Uterus (tissue), 4 donors: ENCODE measurements around the gene AP2B1. TPM values are rescaled to one million over a fixed set of nuclear protein-coding genes. Genes with fewer than 3 reads are reported as not detected.

Experiments
- DNase-seq, 2 donors: peaks; one replicate each; pipeline ENCODE4 v3.0.0-alpha.2; 2019 to 2020
- H3K27ac ChIP-seq, 2 donors: fragments of 200-600 bp; sonication (generic); 1 replicate in 1 of 2; 2 replicates in 1 of 2; pipeline ENCODE4 v1.5.1; 2016 to 2018
- H3K27me3 ChIP-seq, 2 donors: fragments of 200-600 bp; sonication (generic); one replicate each; pipeline ENCODE4 v1.5.1; 2018 to 2019; ENCODE audit warnings: control low read depth in 1 of 2
- H3K36me3 ChIP-seq, 2 donors: fragments of 200-600 bp; sonication (generic); one replicate each; pipeline ENCODE4 v1.5.1; 2019; ENCODE audit warnings: control low read depth in 1 of 2
- H3K4me1 ChIP-seq, 2 donors: fragments of 200-600 bp; sonication (generic); one replicate each; pipeline ENCODE4 v1.5.1; 2018 to 2019; ENCODE audit warnings: control low read depth in 1 of 2
- H3K4me3 ChIP-seq, 2 donors: fragments of 200-600 bp; sonication (generic); 1 replicate in 1 of 2; 2 replicates in 1 of 2; pipeline ENCODE4 v1.5.1; 2018 to 2019; ENCODE audit warnings: mild to moderate bottlenecking in 1 of 2
- H3K9me3 ChIP-seq, 2 donors: fragments of 200-600 bp; sonication (generic); one replicate each; pipeline ENCODE4 v1.5.1; 2019; ENCODE audit warnings: control low read depth in 1 of 2
- CTCF ChIP-seq, 4 experiments: fragments of 200-600 bp in 2 of 4; fragments of 450-650 bp in 2 of 4; sonication (generic) in 2 of 4; IDR thresholded peaks; one replicate each; pipeline ENCODE4 v1.5.1; 2016 to 2019; ENCODE audit warnings: antibody characterized with exemption in 4 of 4, mild to moderate bottlenecking in 2 of 4, moderate library complexity in 1 of 4
- POLR2A ChIP-seq, 2 donors: fragments of 450-650 bp; IDR thresholded peaks; one replicate each; pipeline ENCODE4 v1.6.1; 2016; ENCODE audit warnings: antibody characterized with exemption in 2 of 2, mild to moderate bottlenecking in 1 of 2, moderate library complexity in 1 of 2
- intact Hi-C: fragments of 100-400 bp; cut with DNase I; formaldehyde crosslinking; loops from one replicate; pipeline ENCODE4 v1.15.1; 2023; ENCODE audit warnings: low total_unique reads
- total RNA-seq, 4 donors: library from RNA; depleted of rRNA in 3 of 4; stranded (reverse); fragments of >200 nt in 3 of 4; gene quantifications; one replicate each; pipeline versions ENCODE4 v1.1.0 to v1.2.4, GENCODE V29; 2014 to 2023
- donor health status: DM: yes; HTN: yes; CAD: no.

The AP2B1 gene
- total RNA-seq, 4 donors from 2014 or later = 40.7 to 124 (median 61.5) TPM

GRCh38 chr17:35578929-35579432 is 8.1 kb upstream of the AP2B1 start:
- Histone ChIP-seq H3K27me3 (no peaks in the 10 kb centered on the region), H3K4me3 (peak overlapping the region; percentile 54 to 90), H3K9me3 (no peaks in the 10 kb centered on the region), H3K27ac (peak overlapping the region; percentile 85 to 89), H3K4me1 (peaks cover 0 to 5% of the 10 kb centered on the region in 2 donors), H3K36me3 (no peaks in the 10 kb centered on the region)
- intact Hi-C loops = no loop called here
- TF ChIP-seq CTCF (IDR thresholded peaks at IDR 0.05) (no peak), POLR2A (IDR thresholded peaks at IDR 0.05) (no peak)
- DNase-seq = no peak

- H3K27ac ChIP-seq = no peak overlapping the region
- no peaks in the 10 kb centered on the region for H3K27me3 ChIP-seq
- no peaks in the 10 kb centered on the region for H3K36me3 ChIP-seq
- DNase-seq = no peak
- intact Hi-C loops = no loop called here
- TF ChIP-seq POLR2A (IDR thresholded peaks at IDR 0.05) = no peak
- TF ChIP-seq CTCF (IDR thresholded peaks at IDR 0.05) = no peak
- no peaks in the 10 kb centered on the region for H3K9me3 ChIP-seq
- H3K4me3 ChIP-seq = no peak overlapping the region
- peaks cover 0 to 4% of the 10 kb centered on the region in 2 donors for H3K4me1 ChIP-seq
Observed at GRCh38 chr17:35584061-35584460, 3.1 kb upstream of the AP2B1 start.

- H3K27ac ChIP-seq = peak overlapping the region; percentile 73 to 85
- no peaks in the 10 kb centered on the region for H3K4me1 ChIP-seq
- H3K27me3 ChIP-seq = no peaks in the 10 kb centered on the region
- no peak for TF ChIP-seq CTCF (IDR thresholded peaks at IDR 0.05)
- TF ChIP-seq POLR2A (IDR thresholded peaks at IDR 0.05) = no peak
- intact Hi-C loops = no loop called here
- peak overlapping the region; percentile 82 to 97 for H3K4me3 ChIP-seq
- no peak for DNase-seq
- no peaks in the 10 kb centered on the region for H3K9me3 ChIP-seq
- H3K36me3 ChIP-seq = no peaks in the 10 kb centered on the region
Observed at GRCh38 chr17:35586569-35587073, 501 bp upstream of the AP2B1 start.

GRCh38 chr17:35588196-35588920 is 1.2 kb downstream of the AP2B1 start:
- no peaks in the 10 kb centered on the region for H3K27me3 ChIP-seq
- peak overlapping the region in 1 of 2 donors; percentile 73 for H3K27ac ChIP-seq
- no peak for DNase-seq
- peak overlapping the region; percentile 82 to 97 for H3K4me3 ChIP-seq
- H3K36me3 ChIP-seq = no peaks in the 10 kb centered on the region
- H3K9me3 ChIP-seq = no peaks in the 10 kb centered on the region
- intact Hi-C loops = no loop called here
- TF ChIP-seq POLR2A (IDR thresholded peaks at IDR 0.05) (no peak), CTCF (IDR thresholded peaks at IDR 0.05) (no peak)
- H3K4me1 ChIP-seq = no peaks in the 10 kb centered on the region

- H3K36me3 ChIP-seq = no peaks in the 10 kb centered on the region
- intact Hi-C loops = no loop called here
- no peaks in the 10 kb centered on the region for H3K9me3 ChIP-seq
- TF ChIP-seq CTCF (IDR thresholded peaks at IDR 0.05) (no peak), POLR2A (IDR thresholded peaks at IDR 0.05) (no peak)
- H3K27me3 ChIP-seq = no peaks in the 10 kb centered on the region
- no peak overlapping the region for H3K27ac ChIP-seq
- H3K4me3 ChIP-seq = no peak overlapping the region
- DNase-seq = no peak
- H3K4me1 ChIP-seq = no peaks in the 10 kb centered on the region
Observed at GRCh38 chr17:35596072-35596471, 8.9 kb downstream of the AP2B1 start.
